ENCODE data around the gene DCXR.

The DCXR gene

DNA sequence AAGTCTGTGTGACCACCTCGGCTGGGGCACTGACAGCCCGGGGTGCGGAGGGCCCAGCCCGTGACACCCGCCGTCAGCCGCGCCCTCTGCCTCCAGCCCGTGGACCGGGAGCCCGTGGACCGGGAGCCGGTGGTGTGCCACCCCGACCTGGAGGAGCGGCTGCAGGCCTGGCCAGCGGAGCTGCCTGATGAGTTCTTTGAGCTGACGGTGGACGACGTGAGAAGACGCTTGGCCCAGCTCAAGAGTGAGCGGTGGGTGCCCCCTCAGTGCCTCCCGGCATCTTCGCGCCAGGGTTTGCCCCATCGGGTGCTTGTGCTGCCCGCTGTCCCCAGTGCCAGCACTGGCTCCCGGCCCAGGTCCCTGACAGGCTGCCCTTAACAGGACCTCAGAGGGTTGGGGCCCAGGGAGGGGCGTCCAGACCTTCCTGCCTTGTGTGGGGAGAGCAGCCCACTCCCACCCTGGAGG, 28.5 kb downstream of the DCXR start:
- DNase-seq, result no peak

DNA sequence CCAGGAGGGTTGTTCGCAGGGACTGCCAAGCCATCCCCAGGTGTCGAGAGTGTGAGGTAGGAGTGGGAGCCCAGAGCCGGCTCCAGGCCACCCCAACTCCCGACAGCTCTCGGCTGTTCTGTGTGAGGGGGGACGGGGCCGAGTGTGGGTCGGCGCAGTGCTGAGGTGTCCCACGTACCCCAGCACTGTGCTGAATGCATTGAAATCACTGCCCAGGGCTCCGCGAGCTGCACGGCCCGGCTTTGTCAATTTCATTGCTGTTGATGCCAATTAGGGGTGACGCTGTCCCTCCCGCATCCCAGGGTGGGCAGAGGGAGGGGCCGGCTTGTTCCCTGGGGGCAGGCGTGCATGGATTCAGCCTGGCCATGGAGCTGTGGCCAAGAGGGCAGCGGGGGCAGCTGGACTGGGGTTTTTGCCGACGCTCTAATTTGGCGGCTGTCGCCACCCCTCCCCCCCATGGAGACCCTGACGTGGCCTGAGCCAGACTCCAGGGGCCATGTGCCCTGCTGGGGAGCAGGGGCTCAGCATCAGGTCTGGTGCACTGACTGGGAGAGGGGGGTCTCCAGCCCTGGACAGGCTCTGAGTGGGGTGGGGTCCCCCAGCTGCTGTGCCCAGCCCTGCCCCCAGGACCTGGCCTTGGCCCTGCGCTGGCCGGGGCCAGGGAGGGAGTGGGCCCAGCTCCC, 29.1 kb downstream of the DCXR start:
- no peak for DNase-seq

DNA sequence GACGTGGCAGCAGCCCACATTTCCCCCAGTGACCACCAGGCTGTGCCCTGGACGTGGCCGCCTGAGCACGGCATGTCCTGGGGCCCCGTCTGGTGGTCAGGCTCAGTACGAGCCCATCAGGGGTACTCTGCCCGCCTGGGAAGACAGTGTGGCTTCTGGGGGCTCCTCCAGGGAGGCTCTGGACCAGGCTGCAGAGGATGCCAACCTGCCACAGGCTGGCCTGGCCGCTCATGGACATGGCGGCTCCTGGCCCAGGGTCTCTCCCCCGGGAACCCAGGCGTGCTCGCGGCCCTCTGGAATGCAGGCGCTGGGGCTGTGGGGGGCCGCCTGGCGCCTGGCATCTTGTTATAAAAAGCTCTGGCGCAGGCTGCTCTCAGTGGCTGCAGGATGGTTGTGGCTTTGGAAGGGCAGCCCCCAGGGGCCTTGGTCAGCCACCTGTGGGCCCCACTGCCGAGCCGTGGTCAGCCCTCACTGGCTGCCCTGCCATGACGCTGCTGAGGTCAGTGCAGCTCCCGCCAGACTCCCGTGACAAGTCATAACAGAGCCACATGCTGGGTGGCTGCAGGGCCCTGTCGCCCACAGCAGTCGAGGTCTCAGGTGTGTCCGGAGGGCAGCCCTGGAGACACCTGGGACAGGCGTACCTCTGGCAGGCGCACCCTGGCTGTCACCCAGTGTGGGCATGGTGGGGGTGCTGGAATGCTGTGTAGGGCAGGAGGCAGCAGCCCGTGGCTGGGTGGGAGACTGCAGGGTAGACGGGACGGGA, 29.8 kb downstream of the DCXR start:
- no peak for DNase-seq

DNA sequence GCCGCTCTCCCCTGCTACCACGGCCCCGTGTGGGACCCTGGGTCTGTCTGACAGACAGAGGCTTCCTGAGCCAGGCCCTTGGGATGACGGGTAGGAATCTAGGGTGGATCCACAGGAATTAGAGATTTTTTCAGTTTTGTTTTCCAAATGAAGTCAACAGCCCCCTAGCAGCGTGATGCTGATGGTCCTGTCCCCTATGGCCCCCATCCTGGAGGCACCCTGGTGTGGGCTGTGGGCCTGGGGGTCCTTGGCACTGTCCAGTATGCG, 30.3 kb downstream of the DCXR start:
- DNase-seq, result no peak

DNA sequence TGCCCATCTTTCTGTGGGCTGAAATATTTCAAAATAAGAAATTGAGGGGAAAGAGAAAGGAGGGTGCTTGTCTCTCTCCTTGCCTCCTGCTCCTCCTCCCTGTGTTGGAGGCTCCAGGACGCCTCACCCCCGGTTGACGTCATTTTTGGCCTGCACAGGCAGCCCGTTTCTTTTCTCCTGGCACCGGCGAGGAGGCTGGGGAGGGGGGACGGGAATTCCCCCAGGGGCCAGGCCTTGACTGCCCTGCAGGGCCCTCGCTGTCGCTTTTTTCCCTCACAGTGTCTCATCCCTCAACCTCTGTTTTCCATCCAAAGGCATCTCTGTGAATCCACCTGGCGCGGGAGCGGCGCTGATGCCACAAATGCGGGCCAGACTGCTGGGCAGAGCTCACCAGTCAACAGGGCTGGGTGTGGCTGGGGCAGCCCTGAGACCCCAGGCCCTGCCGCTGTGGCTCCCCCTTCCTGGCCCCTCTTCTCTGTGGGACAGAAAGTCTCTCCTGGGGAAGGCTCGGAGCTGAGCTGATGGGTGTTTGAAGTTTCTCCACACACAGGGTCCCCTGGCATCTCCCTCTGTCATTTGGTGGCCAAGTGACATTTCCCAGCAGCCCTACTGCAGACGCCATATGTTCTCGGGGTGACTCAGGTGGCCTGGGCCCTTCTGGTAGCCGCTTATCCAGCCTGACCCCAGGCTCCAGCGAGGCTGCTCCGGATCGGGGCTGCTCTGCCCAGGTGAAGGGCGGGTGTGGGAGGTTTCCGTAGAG, 30.8 kb downstream of the DCXR start:
- no peak for DNase-seq

DNA sequence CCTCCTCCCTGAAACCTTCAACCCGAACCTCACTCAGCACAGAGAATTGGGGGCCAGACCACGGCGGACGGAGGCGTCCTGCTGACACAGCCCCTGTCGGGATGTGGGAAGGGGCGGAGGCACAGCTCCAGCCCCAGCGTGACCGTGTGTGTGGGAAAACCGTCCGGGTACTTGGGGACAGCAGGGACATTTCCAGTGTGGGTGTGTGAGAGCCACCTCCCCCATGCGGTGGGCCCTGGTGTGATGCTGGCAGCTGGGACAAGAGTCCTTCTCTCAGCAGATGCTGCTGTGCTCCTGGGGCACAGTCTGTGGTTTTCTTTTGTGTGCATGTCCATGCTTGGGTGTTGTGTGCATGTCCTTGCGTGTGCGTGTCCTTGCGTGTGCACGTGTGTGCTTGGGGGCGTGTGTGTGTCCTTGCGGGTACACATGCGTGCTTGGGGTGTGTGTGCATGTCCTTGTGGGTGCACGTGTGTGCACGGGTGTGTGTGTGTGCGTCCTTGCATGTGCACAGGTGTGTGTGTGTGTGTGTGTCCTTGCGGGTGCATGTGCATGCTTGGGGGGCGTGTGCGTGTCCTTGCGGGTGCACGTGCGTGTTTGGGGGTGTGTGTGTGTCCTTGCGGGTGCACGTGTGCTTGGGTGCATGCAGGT, 31.7 kb downstream of the DCXR start:
- no peak for DNase-seq

DNA sequence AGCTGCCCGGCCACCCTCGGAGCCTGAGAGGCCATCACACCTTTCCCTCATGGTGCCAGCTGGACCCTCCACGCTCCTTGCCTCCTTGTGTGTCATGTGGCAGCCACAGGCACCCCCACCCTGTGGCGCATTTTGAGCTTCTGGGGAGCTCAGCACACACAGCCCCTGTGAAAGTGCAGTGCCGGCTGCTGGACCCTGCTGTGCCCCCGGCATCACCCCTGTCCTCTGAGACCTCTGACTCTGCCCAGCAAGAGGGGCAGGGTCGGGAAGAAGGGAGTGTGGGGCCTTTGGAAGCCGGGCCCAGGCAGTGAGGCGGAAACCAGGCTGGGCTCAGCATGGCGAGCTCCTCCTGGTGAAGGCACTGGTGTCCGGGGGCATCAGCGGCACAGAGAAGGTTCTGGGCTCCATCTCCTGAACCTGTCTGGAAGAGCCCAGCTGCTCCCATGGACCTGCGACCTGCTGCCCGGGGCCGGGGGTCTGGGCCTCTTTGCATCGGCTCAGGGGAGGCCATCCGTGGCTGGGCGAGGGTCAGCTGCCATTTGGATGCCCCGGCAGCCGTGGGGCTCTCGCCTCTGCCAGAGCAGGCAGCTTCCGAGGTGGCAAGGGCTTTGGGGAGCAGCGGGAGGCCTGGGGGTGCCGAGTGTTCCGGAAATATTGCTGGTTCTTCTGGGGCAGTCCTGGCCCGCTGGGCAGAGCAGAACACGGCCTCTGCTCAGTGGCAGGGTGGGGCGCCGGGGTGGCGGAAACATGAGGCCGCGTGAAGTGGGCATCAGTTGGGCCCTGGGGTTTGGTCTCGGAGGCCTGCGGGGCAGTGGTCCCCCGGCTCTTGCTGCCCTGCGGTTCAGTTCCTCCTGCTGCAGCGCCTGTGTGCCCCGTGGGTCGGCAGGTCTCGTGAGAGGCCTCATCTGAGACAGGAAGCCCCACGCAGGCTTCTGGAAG, 32.7 kb downstream of the DCXR start:
- no peak for DNase-seq

DNA sequence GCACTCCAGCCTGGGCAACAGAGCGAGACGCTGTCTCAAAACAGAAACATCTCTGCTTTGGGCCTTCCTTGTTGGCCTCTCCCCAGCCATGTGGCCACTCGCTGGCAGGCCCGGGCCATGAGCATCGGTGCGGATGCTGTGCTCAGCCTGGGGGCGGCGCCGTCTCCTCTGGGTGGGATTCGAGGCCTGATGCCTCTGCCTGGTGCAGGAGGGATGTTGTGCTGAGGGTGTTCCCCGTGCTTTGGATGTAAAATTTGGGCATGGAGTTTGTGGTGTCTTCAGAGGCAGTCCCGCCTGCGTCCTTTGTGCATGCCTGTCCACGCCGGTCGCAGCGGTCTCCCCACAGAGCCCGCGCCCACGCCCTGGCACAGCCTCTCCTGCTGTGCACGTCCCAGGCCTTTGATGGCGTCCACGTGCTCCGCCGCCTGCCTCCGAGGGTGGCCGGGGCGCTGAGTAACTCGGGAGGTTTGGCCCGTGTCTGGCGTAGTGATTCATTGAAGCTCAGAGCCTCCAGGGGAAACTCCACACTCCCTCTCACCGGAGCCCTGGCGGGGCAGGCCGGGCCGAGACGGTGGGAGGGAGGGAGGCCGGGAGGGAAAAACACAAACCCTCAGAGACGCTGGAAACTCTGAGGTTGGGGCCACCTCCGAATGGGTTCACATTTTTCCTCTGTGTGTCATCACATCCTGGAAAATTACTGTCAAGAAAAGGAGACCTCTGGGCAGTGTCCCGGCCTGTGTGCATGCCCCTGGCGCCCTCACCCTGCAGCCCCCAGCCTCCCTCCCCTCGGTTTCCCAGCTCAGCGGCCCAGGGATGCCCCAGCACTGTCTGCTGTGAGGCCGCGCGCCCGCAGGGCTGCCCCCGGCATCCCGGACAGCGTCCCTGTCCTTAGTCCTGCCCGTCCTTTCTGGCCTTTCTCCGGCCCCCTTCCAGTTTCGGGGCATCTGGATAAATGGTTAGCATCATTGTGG, 33.8 kb downstream of the DCXR start:
- no peak for DNase-seq

DNA sequence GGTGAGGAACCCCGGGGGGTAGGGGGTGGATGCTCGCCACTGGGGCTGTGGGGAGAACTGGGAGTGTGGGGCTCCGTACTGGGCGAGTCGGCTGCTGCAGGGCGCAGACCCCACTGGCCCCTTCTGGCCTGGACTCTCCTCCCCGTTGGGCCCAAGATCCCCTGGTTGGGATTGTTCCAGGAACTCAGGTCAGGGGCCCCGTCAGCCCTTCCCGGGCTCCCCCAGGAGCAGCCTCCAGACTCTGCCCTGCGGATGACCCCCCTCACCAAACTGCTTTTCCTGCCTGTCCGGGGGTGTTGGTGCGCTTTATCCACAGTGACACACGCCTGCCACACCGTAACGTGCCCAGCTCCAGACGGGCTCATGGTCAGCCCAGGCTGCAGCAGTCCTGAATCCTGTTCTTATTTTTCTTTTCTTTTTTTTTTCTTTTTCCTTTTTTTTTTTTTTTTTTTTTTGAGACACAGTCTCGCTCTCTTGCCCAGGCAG, 35.9 kb downstream of the DCXR start:
- no peak for DNase-seq

DNA sequence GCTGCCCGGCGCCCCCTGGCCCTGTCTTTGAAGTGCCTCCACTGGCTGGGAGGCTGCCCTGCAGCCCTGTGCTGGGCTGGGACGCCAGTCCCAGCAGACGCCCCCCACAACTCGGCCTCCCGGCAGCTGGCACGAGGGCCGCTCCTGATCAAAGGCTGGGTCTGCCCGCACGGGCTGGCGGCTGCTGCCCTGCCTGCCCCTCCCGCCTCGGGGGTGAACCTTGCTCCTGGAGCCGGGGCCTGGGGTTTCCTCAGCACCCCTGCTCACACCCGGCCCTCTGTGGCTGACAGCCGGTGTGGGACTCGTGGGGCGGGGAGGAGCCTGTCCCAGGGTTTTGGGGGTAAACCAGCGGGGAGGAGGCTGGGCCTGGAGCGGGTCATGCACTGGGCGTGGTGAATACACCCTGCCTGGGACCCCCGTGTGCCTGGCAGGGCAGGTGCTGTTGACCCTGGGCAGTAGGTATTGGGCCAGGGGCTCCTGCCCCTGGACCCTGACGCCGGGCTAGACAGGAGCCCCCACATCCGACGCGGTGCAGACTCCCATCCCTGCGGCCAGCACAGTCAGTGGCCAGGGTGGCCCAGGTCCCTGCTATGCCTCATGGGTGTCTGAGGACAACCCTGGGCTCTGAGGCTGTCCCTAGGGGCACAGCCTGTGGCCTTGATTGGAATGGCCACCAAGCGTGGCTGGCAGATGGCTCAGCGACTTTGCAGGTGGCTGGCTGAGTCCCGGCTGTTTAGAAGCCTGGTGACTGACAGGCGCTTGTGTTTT, 36.5 kb downstream of the DCXR start:
- no peak for DNase-seq

DNA sequence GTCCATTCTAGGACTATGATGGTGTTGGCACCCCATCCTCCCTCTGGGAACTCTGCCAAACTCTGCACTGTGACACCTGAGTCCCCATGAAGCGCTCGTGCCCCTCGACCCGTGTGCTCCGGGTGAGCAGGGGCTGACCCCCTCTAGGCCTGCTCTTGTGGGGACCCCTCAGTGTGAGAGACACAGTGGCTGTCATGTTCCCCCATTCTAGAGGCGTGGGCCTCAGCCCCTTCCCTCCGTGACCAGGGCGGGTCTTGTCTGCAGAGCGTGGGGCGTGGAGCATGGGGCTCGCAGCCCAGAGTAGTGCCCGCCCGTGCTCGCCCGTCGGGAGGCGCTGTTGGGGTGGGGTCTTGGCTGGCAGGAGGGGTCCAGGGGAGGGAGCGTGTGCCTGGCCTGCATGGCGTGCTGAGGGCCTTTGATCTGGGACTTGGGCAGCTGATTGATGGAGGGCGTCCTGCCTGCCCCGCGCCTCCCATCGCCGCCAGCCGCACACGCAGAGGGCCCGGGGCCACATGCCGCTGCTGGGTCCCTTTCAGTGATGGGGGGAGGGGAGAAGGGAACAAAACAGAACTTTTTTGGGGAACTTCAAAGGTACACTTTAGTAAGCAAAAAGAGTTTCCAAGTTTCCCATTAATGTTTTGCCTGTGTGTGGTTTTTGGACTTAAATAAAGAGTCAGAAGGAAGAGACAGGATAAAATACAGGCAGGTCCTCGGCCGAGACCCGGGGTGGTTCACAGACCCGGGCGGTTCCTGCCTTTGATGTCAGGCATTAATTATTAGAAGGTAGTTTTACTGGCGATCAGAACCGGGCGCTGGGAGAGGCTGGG, 37.3 kb downstream of the DCXR start:
- no peak for DNase-seq

DNA sequence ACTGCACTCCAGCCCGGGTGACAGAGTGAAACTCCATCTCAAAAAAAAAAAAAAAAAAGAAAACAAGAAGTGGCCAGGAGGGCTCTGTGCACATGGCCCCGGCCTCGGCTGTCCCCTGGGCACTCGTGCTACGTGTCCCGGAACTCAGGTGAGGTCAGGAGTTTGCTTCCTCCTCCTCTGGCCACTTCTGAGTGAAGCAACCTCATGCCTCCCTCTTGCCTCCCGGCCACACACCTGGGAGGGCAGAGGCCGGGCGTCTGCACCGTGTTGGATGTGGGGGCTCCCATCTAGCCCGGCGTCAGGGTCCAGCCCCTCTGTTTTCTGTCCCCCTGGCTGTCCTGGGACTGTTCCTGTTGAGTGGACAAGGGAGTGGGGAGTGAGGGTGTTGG, 37.9 kb downstream of the DCXR start:
- no peak for DNase-seq

DNA sequence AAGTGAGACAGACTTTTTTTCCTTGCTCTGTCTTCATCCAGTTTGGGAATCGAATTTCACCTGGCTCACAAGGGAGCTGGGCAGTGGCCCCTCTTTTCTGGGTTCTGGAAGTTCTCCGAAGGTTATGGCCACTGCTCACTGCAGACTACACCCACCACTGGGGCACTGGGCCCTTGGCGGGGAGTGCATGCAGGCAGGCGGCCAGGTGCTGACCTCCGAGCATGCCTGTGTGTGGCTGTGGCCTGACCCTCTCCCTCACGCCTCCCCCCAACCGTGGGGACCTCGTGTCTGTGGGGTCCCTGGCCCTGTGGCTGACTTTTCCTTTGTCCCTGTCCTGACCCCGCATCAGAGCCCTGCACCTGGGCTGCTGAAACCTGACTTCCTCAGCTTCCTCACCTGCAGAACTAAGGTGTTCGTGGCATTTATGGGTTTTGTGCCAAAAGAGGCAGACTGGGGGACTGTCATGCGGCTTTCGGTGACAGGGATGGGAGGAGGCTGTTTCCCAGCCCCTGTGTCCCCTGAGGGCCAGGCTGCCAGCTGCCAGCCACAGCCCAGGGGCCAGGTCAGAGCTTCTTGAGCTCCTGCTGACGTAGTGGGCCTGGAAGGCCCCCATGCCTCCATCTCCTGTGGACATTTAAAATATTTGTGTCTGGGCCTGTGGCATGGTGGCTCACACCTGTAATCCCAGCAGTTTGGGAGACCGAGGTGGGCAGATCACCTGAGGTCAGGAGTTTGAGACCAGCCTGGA, 38.6 kb downstream of the DCXR start:
- DNase-seq, result no peak

DNA sequence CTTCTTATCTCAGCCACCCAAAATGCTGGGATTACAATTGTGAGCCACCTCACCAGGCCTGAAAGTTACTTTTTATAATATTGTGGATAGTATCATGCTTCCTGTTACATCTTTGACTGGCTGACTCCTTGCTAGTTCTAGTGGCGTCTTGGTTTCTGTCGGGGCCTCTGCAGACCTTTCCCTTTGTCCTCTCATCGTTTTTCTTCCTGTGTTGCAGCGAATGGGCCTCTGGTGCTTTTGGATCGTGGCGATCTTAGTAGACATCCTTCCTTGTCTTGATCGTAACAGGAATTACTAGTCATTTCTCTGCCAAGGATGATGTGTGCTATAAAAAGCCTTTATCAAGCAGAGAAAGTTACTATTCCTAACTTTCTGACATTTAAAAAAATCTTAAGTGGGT, 39.3 kb downstream of the DCXR start:
- DNase-seq, result no peak

DNA sequence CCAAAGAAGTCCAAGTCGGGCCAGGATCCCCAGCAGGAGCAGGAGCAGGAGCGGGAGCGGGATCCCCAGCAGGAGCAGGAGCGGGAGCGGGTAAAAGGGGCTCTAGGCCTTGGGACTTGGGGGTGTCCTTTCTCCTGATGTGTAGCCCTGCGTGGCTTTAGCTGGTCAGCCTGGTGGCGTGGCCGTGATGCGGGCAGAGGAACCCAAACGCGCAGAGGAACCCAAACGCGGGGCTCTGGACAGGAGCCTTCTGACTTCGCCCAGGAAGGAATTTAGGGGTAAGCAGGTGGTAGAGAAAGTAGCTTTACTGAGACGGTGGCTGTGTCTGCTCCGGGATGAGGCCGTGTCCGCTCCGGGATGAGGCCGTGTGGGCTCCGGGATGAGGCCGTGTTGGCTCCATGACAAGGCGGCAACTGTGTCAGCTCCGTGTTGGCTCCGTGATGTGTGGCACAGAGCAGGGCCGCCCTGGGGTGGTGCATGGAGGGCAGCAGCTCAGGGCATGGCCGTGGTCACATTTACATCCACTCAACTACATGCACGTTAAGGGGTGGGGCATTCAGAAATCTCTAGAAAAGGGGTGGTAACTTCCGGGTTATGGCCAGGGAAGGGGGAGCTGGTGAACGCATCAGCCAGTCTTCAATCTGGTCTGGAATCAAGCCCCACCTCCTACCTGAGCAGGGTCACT, 40.6 kb downstream of the DCXR start:
- DNase-seq, result no peak

DNA sequence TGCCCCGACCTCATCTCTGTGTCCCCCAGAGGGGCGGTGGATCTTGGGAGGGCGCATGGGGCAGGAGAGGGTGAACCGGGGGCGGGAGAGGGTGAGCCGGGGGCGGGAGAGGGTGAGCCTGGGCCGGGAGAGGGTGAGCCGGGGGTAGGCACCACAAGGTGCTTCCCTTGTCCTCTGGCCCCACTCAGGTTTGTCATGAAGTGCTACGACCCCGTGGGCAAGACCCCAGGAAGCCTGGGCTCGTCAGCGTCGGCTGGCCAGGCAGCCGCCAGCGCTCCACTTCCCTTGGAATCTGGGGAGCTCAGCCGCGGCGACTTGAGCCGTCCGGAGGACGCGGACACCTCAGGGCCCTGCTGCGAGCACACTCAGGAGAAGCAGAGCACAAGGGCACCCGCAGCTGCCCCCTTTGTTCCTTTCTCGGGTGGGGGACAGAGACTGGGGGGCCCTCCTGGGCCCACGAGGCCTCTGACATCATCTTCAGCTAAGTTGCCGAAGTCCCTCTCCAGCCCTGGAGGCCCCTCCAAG, 41.2 kb downstream of the DCXR start:
- no peak for DNase-seq

DNA sequence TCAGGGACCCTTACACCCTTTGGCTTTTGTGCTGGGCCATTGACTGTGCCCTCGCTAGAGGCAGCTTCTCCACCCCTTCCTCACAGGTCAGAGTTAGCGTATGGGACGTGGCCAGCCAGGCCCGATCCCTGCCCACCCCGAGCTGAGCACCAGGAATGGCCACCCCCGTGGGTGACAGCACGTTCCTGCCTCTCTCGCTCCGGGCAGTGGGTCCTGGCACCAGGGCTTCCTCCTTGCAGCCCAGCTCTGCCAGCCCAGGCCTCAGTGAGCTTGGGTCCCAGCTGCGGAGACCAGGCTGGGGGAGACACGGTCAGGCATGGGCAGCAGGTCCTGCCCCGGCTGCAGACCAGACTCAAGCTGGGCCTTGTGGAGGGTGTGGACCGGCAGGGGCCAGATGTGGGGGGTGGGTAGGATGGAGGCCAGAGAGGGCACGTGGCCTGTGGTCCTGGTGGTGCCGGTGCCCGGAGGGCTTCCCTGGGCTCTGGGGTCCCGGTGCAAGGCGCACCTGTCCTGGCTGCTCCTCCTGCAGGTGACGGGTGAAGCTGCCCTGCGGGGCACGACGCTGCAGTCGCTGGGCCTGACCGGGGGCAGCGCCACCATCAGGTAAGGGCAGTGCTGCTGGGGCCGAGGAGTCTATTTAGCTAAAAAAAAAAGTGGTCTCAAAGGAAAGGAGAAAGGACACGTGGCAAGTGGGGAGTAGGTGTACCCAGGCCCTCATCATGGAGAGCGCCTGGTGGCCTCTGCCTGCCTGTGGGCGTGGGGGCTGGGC, 41.9 kb downstream of the DCXR start:
- DNase-seq, result no peak
